PFSK-1 (cell line): ENCODE results near the gene MORC4.

Experiments used
- REST ChIP-seq, 2 experiments: IDR thresholded peaks; 2 replicates each; pipeline versions ENCODE4 v1.6.1 to v1.8.0; 2011 to 2012; ENCODE audit warnings: low read depth in 2 of 2, low read length in 2 of 2, control low read depth in 1 of 2, inconsistent platforms in 1 of 2, mild to moderate bottlenecking in 1 of 2, moderate library complexity in 1 of 2; ENCODE audit not compliant: insufficient read depth in 1 of 2
- SIN3A ChIP-seq: IDR thresholded peaks from 2 replicates; pipeline ENCODE4 v1.6.1; 2012; ENCODE audit warnings: mild to moderate bottlenecking, low read length, moderate library complexity, borderline replicate concordance; ENCODE audit not compliant: insufficient read depth

- TF ChIP-seq REST (IDR thresholded peaks at IDR 0.05; ENCODE audit: insufficient read depth in 1 of 2, low read depth in 2 of 2, low read length in 2 of 2) (no peak), SIN3A (no peak)
These were observed 40.1 kb downstream of the MORC4 start for GRCh38 chrX:106959901-106960300.
